Activated CD4-positive, alpha-beta T cell treated with anti-CD3 and anti-CD28 coated beads, Interleukin-2, amount 50 U/mL, for 1 hour (primary cell): ENCODE data around the gene HOXB4.
A peak's percentile ranks its signal among the peaks of the same experiment; 100 is the strongest.

Source experiments
- DNase-seq: peaks from one replicate; pipeline ENCODE4 v3.0.0-alpha.2; 2020

The HOXB4 gene

GRCh38 chr17:48558057-48558830 lies 19.9 kb downstream of the HOXB4 start:
- no peak for DNase-seq

DNA sequence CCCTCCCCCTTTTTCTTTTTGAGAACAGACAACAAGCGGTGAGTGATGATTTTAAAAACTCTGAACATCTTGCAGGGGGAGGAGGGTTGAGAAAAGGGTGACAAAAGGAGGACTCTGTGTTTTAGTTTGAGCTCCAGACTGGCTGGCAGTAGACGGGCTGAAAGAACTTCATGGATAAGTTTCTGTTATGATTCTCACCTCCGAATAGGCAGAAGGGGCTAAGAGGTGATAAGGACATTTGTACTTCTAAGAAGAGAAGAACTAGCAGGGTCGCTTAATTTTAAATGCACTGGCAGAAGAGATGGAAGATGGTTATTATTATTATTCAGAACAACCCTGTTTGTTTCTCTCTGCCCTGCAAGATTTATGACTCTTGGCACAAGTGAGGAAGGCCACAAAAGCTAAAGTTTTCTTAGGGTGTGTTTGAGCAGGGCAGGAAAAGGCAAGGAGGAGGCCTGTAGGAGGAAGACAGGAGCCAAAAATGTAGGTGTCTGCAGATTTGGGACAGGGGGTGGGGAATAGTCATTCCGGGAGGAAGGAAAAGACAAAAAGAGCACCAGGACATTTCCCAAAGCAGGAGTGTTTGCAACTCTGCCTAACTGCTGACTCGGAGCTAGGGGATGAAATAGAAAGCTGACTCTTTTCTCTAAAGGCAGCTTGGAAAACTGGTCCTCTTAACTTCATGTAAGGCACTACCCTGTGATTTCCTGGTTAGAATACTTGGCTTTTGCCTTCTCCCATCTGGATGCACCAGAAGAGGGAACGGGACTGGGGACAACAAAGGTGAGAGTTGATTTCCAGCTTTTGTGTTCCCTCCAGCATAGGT lies 21.4 kb downstream of the HOXB4 start:
- DNase-seq = no peak

DNA sequence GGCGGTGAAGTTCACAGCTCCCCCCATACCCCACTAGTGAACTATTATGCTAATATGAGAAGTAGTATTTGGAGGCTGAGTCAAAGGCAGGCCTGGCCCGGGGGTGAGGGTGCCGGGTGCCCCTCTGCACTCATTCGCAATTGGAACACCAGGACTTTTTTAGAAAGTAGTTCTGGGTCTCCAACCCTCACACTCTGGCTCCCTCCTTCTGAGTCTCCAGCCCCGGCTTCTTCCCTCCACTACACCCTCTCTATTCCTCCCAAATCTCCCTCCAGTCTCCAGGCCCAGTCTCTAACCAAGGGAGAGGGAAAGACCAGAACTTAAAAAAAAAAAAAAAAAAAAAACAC lies 21.9 kb downstream of the HOXB4 start:
- no peak for DNase-seq

- no peak for DNase-seq
These were observed 22.6 kb downstream of the HOXB4 start for GRCh38 chr17:48555258-48556228.

DNA sequence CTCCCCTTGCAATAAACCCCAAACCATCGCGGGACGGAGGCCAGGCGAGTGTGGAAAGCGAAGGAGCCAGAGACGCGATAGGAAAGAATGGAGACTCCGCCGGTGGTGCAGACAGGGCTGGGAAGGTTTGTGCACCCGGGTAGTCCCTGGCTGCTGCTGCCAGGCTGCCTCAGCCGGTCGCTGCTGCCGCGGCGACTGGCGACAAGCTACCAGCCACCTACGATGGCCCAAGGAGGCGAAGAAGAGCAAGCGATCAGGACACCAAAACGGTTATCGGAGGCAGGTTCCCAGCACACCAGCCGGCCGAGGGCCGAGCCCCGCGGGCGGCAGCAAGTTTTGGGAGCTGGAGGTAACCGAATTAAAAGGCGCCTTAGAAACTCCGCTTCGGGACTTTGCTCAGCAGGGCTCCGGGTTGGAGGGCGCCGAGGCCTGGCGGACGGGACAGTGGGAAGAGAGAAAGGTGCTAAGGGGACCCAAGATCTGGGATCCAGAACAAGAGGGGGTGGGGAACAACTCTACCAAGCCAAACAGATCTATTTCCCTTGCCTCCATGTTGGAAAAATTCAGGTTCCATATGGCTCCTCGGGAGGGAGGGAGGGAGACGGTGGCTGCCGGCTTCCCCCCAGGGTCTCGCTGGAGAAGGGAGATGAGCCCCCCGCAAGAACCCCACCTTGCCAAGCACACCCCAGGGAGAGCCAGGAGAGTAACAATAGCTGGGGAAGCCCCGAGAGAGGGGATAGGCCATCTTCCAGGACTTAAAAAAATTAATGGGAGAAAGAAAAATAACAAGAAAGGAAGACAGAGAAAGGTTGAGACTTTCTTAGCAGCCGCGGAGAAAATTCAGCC lies 23.5 kb downstream of the HOXB4 start:
- no peak for DNase-seq

- no peak for DNase-seq
These were observed 24.3 kb downstream of the HOXB4 start for GRCh38 chr17:48553826-48554225.

DNA sequence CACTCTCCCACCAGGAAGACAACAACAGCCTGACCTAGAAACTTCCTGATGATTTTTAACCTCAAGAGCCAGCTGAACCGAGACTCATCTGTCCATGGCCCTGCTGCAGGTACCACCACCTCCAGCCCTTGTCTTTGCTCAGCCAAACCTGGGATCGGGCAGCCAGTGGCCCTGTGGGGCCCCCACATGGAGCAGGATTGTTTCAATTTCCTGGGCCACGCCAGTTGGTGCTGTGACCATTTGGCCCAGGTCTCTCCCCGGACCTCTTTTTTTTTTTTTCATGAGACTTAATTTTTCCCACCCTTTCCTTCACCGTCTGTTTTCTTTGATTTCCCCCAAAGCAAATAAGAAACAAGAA lies 25.0 kb downstream of the HOXB4 start:
- DNase-seq = no peak

- no peak for DNase-seq
These were observed 25.5 kb downstream of the HOXB4 start for GRCh38 chr17:48552466-48553189.

DNA sequence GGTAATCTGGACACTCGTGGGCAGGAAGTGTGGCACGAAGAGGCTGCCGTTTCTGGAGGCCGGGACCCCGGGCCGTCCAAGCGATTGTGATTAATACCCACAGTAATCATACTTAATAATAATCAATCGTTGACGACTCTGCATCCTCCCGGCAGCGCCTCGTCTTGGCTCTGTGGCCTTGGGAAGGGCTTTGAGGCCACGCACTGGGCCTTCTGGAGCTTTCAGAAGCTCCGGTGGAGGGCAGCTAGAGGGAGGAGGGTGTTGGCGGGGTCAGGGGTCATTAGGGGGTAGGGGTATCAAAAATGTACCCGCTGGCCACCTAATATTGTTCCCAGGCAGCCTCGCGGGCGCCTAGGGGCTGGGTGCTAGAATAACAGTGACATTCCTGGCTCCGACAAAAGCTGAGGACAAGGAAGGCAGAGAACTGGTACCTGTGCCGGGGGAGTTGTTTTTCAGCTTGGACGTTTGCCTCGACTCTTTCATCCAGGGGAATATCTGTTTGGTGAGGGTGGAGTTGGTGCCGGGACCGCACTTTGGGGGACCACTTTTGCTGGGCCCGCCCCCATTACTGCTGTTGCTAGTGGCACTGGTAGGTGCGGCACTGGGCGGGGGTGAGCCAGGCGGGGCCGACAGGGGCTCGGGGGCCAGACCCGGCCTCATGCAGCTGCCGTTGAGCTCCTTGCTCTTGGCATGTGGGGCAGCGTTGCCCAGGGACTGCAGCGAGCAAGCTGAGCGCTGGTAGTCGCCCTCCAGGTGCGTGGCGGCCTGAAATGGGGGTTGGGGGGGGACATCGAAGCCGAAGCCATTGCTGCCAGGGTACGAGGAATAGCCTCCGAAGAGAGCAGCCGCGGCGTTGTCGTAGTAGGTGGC lies 26.3 kb downstream of the HOXB4 start:
- DNase-seq = no peak

GRCh38 chr17:48551214-48551555 lies 27.0 kb downstream of the HOXB4 start:
- DNase-seq = no peak

DNA sequence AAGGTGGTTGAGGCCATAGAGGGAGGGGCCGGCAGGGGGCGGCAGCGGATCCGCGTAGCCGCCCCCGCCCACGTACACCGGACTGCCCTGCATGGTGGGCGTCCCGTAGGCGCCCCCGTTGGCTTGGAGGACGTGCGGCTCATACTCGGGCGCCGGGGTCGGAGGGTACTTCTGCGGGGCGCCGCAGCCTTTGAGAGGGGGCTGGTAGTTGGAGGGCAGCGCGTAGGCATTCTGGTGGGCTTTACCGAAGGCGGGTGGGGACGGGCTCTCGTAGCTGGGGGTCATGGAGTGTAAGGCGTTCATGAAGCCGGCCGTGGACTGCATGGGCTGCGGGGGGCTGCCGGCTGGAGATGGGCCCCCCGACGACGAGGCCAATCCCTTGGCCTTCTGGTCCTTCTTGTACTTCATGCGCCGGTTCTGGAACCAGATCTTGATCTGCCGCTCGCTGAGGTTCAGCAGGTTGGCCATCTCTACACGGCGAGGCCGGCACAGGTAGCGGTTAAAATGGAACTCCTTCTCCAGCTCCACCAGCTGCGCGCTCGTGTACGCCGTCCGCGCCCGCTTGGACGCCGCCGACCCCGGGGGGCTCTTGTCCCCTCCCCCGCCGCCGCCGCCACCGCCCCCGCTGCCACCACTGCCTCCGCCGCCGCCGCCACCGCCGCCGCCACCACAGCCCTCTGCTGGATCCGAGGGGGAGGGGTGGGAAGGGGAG lies 27.5 kb downstream of the HOXB4 start:
- no peak for DNase-seq

DNA sequence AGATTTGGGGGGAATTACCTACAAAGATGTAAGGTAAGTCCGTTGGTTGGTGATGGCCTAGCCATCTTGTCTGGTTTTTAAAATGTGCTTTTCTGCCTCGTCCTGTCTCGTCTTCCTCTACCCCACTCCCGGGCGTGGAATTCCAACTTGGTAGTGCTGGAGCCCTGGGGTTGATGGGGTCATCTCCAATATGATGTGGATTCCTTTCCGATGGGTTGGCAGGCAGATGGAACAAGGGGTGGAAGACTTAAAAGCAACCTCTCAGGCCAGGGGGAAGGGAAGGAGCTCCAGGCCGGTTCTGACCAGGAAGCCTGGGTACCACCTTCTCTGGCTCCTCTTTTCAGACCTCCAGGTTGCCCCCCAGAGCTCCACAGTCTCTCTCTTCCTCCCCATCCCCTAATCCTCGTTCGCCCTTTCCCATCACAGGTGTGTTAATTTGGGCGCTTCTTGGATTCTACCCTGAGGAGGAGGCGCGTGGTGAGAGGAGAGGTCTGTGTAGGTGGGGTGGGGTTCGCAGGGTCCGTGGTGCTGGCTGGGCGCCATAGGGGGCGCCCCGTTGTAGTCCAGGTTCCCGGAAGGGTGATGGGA lies 28.1 kb downstream of the HOXB4 start:
- DNase-seq = no peak

DNA sequence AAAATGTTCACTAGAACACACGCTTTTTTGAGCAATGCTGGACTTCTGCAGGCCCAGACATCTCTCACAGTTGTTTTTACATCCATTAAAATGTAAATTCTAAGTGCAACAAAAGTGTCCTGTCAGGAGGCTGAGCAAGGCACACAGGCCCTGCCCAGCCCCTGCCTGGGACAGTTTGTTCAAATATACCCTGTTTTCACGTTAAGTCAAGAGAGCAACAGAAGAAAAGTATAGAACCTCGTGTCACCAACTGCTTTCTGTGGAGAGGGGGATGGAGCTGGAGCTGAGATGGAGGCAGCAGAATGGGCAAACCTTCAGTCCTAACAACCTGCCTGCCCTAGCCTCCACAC lies 28.9 kb downstream of the HOXB4 start:
- DNase-seq = no peak

- DNase-seq = no peak
These were observed 29.4 kb downstream of the HOXB4 start for GRCh38 chr17:48548523-48549280.

GRCh38 chr17:48547808-48548522 lies 30.2 kb downstream of the HOXB4 start:
- peak; percentile 35 for DNase-seq

DNA sequence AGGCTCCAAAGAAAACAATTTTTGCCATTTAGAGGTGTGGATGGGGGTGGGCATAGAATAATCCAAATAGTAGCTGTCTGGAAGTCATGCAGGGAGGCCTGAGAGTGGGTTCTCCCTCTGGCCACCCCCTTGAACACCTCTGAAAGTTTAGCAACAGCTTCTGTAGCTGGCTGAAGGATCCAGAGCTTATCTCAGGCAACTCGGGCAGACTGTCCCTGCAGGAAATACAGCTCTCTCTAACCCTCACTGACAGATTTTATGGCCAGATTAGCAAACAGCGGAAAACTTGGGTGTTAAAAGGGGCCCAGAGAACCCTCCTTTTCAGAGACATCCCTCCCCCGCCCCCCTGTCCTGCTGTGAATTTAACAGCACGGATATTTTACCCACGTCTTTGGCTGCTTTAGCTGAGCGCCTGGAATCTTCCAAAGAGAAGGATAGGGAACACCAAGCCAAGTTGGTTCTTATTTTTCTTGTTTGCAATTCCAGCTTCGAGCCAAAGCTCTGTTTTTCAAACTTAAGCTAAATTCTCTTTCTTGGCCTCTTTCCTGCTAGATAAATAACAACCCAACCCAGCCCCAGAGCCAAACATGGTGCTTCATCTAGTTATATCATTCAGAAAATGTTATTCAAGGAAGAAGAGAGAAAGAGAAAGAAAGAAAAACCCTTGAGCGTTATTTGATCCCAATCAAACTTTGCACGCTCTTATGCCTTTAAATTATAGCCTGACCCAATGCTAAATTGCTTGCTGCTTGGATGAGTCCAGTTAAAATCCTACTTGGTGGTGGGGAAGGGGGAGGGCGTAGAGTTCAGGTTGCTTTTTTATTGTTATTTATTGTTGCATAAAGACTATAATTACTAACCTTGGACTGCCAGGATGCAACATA lies 31.0 kb downstream of the HOXB4 start:
- no peak for DNase-seq
